NCI-H2196 treated with DMSO at 0.1 percent for 48 hours (cell line): ENCODE data around the gene XCR1.

ENCODE experiments used
- DNase-seq: peaks from one replicate; lab custom pipeline; 2025; ENCODE audit not compliant: unreplicated experiment; lab: John Stamatoyannopoulos, UW

The XCR1 gene

GRCh38 chr3:45984331-45985312 is 42.7 kb downstream of the XCR1 start:
- no peak for DNase-seq

GRCh38 chr3:45983770-45984169 is 43.5 kb downstream of the XCR1 start:
- DNase-seq, result no peak

DNA sequence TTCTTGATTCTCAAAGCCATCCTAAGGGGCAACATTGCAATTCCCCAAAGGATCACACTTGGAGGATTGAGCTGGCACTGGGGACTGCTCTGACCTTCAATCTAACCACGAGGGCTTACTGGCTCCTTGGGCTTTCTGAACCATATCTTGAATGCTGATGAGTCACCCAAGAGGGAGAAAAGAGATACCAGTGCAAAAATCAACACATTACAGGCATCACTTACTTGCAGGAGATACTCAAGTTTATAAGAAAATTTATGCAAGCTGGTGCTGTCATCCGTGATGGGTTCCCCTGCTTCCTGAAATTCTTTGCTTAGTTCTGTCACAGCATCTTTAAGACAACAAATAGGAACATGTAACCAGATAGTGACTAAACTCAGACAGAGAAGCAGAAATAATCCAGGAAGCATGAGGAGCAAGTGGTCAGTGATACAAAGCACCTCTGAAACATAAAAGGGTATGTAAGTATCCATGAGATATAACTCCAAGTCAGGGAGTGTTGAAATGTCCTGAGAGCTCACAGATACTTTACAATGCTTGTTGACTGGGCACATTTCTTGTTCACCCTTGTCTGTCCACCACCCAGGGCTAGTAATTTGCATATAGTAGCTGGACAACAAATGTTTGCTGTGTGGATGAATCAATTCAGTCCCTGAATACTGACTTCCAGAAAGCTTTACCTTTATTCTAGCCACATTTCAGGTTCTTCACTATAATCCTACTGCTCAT is 45.8 kb downstream of the XCR1 start:
- DNase-seq, result no peak

DNA sequence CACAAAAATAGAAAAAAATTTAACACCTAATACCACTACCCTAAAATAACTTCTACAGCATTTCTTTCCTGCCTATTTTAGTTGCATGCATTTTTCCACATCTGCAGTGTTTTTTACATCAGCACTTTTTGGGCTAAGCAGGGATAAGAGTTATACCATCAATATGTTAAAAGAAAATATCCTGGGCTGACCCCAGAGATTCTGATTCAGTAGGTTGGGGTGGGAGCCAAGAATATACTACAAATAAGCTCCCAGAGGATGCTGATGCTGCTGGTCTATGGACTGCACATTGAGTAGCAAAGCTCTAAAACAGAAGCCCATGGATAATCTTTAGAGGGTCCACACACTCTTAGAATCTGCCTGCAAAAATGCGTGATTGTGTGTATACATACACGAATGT is 46.5 kb downstream of the XCR1 start:
- no peak for DNase-seq

DNA sequence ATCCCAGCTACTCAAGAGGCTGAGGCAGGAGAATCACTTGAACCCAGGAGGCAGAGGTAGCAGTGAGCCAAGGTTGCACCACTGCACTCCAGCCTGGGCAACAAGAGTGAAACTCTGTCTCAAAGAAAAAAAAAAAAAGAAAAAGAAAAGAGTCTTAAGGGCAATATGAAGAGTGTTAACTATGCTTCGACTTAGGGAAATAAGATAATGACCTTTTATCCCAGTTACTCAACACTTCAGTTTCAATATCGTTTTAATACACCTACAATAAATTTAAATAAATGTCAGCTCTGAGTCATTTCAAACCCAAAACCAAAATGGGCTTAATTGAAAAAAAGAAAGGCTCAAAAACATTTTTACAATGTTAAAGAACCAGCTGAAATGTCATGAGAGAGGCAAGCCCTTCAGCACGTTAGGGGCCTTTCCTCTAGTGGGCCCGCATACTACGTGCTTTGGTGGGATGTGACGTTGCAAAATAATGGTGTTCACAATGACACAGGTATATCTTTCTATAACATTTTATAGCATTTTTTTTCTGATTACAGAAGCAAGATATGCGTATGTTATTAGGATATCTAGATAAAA is 47.0 kb downstream of the XCR1 start:
- no peak for DNase-seq

- DNase-seq, result no peak
These were observed 47.9 kb downstream of the XCR1 start for GRCh38 chr3:45979378-45979777.

- peak; percentile 14 for DNase-seq
These were observed 49.1 kb downstream of the XCR1 start for GRCh38 chr3:45978006-45978761.

DNA sequence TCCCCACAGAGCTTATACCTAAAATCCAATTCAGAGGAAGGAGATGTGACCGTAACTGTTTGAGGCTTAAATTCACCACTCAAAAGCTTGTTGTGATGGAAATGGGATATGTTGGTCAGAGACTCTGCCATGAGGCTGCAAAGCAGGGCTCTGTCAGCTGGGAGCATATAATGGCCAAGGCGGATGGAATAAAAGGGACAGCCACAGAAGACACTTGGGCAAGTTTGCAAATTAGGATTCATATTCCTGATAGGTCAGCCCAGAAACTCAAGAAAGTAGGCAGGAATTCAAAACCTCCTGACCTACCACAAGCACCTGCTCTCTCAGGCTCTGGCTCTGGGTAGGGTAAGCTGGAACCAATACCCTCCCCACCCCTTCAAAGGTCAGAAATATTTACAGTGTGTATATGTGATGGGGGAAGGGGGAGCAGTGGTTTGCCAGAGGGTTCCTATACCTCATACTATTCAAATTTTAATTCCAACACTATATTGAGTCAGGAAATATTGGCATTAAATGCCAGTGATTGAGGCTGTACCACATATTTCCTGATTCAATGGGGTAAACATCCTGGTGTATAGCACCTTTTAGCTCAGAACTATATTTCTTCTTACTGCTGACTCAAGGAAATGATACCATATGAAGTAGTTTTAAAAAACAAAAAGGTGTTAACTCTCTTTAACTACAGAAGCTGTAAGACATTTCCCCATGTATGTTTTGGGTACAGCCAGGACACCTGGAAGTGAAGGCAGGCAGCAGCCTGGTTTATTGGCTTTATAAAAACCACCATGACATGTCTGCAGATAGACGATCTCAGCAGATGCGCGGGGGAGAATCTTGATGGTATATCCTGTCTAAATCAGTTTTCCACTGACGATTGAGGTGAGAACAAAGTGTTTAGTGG is 50.8 kb downstream of the XCR1 start:
- no peak for DNase-seq

GRCh38 chr3:45975686-45976085 is 51.6 kb downstream of the XCR1 start:
- DNase-seq, result no peak

DNA sequence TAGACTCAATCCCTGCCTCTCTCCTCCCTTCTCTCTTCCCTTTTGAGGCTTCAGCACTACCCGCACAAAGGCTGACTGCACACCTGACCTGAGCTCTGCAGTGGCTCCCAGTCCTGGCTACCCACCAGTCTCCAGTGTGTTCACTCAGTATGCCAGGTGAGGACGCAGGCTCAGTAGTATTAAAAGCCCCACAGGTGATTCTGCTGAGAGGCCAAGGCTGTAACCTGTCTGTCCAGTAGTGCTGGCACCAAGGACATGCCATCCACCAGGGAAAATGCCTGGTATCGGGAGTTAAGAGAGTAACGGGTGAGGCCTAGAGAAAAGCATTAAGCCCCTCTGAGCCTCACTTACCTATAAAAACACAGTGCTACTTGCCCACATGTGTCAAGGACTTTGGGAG is 52.6 kb downstream of the XCR1 start:
- no peak for DNase-seq

- no peak for DNase-seq
These were observed 54.5 kb downstream of the XCR1 start for GRCh38 chr3:45972534-45973402.

DNA sequence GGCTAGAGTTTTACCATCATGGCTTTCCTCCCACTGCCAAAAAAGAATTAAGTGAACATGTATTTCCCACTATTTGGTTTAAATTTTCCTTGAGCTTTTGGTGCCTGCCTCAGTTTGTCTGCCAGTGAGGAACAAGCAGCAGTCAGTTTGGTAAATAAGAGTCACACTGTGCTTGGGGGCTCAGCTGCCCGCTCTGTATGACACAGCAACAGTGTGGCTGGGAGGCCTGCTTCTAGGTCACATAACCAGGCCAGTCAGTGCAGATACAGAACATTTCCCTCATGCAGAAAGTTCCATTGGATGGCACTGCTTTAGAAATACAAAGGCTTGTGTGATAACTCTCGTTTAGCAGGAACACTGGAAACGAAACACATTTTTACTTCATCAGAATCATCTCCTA is 57.3 kb downstream of the XCR1 start:
- DNase-seq, result no peak

DNA sequence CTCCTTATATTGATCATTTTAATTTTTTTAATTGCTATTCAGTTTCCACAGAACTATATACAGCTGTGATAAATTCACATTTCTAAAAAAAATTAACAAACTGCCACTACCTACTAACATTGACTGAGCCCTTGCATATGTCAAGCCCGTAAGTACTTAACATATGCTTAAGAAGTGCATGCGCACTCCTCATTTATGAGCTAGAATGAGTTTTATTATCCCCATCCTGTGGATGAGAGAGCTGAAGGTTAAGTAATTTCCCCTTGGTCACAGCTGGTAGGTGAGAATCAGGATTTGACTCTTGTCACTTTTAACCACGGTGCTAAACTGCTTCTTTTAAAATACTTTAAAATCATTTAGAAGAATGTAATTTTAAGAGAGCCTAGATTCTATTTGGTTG is 58.2 kb downstream of the XCR1 start:
- DNase-seq, result no peak

GRCh38 chr3:45968706-45969105 is 58.6 kb downstream of the XCR1 start:
- DNase-seq, result no peak

GRCh38 chr3:45968149-45968548 is 59.1 kb downstream of the XCR1 start:
- no peak for DNase-seq

DNA sequence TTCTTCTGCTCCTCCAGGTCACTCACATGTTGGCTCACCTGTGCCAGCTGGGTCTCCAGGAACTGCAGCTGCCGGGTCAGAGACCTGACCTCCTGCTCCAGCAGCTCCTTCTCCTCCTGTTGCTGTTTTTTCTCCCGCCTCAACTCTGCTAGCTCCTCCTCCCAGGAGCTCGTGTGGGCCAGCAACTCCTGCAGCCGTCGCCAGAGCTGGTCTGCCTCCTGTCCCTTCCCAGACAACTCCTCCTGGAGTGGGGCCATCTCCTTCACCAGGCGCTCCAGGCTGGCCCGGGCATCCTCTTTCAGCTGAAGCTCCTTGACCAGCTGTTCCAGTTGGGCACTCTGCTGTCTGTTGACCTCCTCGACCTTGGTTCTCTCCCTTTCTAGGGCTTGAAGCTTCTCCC is 59.6 kb downstream of the XCR1 start:
- no peak for DNase-seq
